H1 (cell line): ENCODE measurements around the gene NDUFS8. TPM values are rescaled to one million over a fixed set of nuclear protein-coding genes. Genes with fewer than 3 reads are reported as not detected.

ENCODE experiments used
- JUN ChIP-seq: IDR thresholded peaks from 2 replicates; pipeline ENCODE4 v1.6.1; 2011; ENCODE audit warnings: low read depth, mild to moderate bottlenecking, improper control_type of control experiment, low read length
- KDM5A ChIP-seq: fragments of 200-600 bp; IDR thresholded peaks from 2 replicates; pipeline ENCODE4 v1.7.1; 2012; ENCODE audit warnings: mild to moderate bottlenecking, low read length, inconsistent platforms, mixed read lengths
- RFX5 ChIP-seq: IDR thresholded peaks from 2 replicates; pipeline ENCODE4 v1.6.1; 2011; ENCODE audit warnings: low read depth, low read length, improper control_type of control experiment, borderline replicate concordance
- polyA plus RNA-seq, 7 experiments: library from polyadenylated mRNA; depleted of rRNA in 3 of 7; stranded (reverse) in 5 of 7; unstranded in 2 of 7; fragments of >200 nt in 5 of 7; fragments of 200-250 nt in 2 of 7; gene quantifications; 1 replicate in 5 of 7; 2 replicates in 1 of 7; 4 replicates in 1 of 7; pipeline versions ENCODE4 v1.2.1 to v1.2.3, GENCODE V29; 2011 to 2013; ENCODE audit warnings: missing spikeins in 2 of 7, mixed read lengths in 2 of 7
- total RNA-seq: library from RNA; stranded (reverse); fragmentation: NEBNext Ultra II Directional; extraction: Animal tissue kit (Norgen Biotek cat#: 25700); gene quantifications from 2 replicates; pipeline ENCODE4 v1.2.1, GENCODE V29; 2021
- TF ChIP-seq, protein P1 (sequence below): fragments of 300-600 bp; sonication (generic); IDR thresholded peaks from 2 replicates; pipeline ENCODE4 v1.7.1; 2012; ENCODE audit warnings: low read length, moderate library complexity, mild to moderate bottlenecking, inconsistent platforms; ENCODE audit not compliant: insufficient replicate concordance

Gene NDUFS8
- total and polyA plus RNA-seq, 2 of the 8 experiments (the other 6 are each of a cell fraction or from before 2014, with no cell fraction given): 182 to 291 TPM

DNA sequence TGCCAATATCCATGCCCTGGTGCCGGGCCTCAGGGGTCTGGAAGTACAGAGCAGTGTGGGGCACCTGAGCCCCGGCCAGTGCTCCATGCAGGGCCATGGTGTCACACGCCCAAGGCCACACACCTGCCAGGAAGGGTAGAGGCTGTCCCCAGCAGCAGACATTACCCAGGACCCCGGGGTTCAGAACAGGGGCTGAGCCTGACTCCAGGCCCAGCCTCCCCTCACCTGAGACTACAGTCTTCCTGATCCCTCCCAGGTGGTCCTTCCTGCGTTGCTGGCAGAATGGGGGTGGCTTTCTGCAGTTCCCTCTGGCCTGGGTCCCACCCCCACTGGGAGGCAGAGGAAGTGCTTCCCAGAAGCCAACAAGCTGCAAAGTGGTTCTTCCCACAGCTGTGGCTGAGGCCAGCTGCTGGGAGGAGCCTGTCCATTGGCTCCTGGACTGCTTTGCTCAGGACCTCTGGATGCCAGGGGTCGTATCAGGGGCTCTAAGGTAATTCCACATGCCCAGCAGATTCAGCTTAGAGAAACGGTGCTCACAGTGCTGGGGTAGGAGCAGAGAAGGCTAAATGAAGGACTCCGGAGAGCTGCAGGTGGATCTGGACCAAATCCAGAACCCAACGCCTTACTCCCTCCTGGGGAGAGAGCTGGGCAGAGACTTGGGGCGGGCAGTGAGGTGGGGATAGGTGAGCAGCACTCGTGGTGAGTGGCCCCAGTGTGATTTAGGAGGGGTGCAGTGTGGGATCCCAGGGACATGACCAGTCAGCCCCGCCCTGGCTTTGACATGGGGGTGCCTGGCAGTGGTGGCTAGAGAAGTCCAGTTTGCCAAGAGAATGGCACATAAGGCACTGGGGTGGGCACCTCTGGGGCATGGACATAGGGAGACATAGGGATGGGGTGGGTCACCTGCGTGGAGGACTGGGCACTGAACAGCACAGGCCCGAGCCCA lies 21.0 kb downstream of the NDUFS8 start (continued):
- TF ChIP-seq JUN: no peak
- TF ChIP-seq, protein P1, sequence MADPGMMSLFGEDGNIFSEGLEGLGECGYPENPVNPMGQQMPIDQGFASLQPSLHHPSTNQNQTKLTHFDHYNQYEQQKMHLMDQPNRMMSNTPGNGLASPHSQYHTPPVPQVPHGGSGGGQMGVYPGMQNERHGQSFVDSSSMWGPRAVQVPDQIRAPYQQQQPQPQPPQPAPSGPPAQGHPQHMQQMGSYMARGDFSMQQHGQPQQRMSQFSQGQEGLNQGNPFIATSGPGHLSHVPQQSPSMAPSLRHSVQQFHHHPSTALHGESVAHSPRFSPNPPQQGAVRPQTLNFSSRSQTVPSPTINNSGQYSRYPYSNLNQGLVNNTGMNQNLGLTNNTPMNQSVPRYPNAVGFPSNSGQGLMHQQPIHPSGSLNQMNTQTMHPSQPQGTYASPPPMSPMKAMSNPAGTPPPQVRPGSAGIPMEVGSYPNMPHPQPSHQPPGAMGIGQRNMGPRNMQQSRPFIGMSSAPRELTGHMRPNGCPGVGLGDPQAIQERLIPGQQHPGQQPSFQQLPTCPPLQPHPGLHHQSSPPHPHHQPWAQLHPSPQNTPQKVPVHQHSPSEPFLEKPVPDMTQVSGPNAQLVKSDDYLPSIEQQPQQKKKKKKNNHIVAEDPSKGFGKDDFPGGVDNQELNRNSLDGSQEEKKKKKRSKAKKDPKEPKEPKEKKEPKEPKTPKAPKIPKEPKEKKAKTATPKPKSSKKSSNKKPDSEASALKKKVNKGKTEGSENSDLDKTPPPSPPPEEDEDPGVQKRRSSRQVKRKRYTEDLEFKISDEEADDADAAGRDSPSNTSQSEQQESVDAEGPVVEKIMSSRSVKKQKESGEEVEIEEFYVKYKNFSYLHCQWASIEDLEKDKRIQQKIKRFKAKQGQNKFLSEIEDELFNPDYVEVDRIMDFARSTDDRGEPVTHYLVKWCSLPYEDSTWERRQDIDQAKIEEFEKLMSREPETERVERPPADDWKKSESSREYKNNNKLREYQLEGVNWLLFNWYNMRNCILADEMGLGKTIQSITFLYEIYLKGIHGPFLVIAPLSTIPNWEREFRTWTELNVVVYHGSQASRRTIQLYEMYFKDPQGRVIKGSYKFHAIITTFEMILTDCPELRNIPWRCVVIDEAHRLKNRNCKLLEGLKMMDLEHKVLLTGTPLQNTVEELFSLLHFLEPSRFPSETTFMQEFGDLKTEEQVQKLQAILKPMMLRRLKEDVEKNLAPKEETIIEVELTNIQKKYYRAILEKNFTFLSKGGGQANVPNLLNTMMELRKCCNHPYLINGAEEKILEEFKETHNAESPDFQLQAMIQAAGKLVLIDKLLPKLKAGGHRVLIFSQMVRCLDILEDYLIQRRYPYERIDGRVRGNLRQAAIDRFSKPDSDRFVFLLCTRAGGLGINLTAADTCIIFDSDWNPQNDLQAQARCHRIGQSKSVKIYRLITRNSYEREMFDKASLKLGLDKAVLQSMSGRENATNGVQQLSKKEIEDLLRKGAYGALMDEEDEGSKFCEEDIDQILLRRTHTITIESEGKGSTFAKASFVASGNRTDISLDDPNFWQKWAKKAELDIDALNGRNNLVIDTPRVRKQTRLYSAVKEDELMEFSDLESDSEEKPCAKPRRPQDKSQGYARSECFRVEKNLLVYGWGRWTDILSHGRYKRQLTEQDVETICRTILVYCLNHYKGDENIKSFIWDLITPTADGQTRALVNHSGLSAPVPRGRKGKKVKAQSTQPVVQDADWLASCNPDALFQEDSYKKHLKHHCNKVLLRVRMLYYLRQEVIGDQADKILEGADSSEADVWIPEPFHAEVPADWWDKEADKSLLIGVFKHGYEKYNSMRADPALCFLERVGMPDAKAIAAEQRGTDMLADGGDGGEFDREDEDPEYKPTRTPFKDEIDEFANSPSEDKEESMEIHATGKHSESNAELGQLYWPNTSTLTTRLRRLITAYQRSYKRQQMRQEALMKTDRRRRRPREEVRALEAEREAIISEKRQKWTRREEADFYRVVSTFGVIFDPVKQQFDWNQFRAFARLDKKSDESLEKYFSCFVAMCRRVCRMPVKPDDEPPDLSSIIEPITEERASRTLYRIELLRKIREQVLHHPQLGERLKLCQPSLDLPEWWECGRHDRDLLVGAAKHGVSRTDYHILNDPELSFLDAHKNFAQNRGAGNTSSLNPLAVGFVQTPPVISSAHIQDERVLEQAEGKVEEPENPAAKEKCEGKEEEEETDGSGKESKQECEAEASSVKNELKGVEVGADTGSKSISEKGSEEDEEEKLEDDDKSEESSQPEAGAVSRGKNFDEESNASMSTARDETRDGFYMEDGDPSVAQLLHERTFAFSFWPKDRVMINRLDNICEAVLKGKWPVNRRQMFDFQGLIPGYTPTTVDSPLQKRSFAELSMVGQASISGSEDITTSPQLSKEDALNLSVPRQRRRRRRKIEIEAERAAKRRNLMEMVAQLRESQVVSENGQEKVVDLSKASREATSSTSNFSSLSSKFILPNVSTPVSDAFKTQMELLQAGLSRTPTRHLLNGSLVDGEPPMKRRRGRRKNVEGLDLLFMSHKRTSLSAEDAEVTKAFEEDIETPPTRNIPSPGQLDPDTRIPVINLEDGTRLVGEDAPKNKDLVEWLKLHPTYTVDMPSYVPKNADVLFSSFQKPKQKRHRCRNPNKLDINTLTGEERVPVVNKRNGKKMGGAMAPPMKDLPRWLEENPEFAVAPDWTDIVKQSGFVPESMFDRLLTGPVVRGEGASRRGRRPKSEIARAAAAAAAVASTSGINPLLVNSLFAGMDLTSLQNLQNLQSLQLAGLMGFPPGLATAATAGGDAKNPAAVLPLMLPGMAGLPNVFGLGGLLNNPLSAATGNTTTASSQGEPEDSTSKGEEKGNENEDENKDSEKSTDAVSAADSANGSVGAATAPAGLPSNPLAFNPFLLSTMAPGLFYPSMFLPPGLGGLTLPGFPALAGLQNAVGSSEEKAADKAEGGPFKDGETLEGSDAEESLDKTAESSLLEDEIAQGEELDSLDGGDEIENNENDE: no peak
- TF ChIP-seq RFX5: no peak
- no peak for TF ChIP-seq KDM5A
